ENCODE data around the gene S100B.

The S100B gene

GRCh38 chr21:46597896-46598343, 7.0 kb downstream of the S100B start:
- H3K9ac ChIP-seq (ENCODE audit: low read depth, low read length, poor library complexity) = no peak overlapping the region
- H2AFZ ChIP-seq (ENCODE audit: low read length) = no peak overlapping the region
- no peak overlapping the region for H3K14ac ChIP-seq (ENCODE audit: low read length)
- peak overlapping the region; percentile 33 for H2BK12ac ChIP-seq (ENCODE audit: low read length)
- H2BK15ac ChIP-seq (ENCODE audit: low read length) = peak overlapping the region; percentile 60
- H3K27me3 ChIP-seq (ENCODE audit: control insufficient read depth in 3 of 3, insufficient read depth in 3 of 3, low read depth in 1 of 3, low read length in 3 of 3) = no peaks in the 10 kb centered on the region
- no peak overlapping the region for H3K4me2 ChIP-seq (ENCODE audit: insufficient read depth, low read length, poor library complexity, severe bottlenecking)
- H3K4me1 ChIP-seq (ENCODE audit: control insufficient read depth in 2 of 2, insufficient read depth in 1 of 2, low read depth in 1 of 2, low read length in 2 of 2) = peaks cover 10 to 34% of the 10 kb centered on the region in 2 donors
- H2BK120ac ChIP-seq (ENCODE audit: low read depth, low read length) = no peak overlapping the region
- peak overlapping the region; percentile 91 for H2AK5ac ChIP-seq (ENCODE audit: low read depth, low read length)
- no CpG with 5 or more reads among the region's 20 CpGs for whole genome bisulfite sequencing, 2 donors (ENCODE audit: extremely low coverage in 2 of 2, insufficient read length in 2 of 2, insufficient replicate concordance in 1 of 2)
- no peaks in the 10 kb centered on the region for H3K79me1 ChIP-seq (ENCODE audit: low read depth, low read length)
- no peak overlapping the region for H3K4me3 ChIP-seq (ENCODE audit: low read length in 2 of 2)
- H3K27ac ChIP-seq (replicated peaks; ENCODE audit: low read length) = no peak overlapping the region
- no peak overlapping the region for H2BK5ac ChIP-seq (ENCODE audit: low read length)
- H4K91ac ChIP-seq (ENCODE audit: low read depth, low read length, poor library complexity) = no peak overlapping the region
- no peak for DNase-seq (ENCODE audit: low spot score)
- no peak overlapping the region for H4K8ac ChIP-seq (ENCODE audit: low read depth, low read length)
- H3K4ac ChIP-seq (ENCODE audit: low read length) = no peak overlapping the region
- peaks cover 2 to 31% of the 10 kb centered on the region in 2 donors for H3K9me3 ChIP-seq (replicated peaks in 1 of 2; ENCODE audit: control insufficient read depth in 2 of 2, insufficient read depth in 1 of 2, low read depth in 1 of 2, low read length in 2 of 2)
- peak overlapping the region; percentile 75 for H3K18ac ChIP-seq (ENCODE audit: low read length)
- no peak overlapping the region for H3K23ac ChIP-seq (ENCODE audit: low read depth, low read length, poor library complexity)
- no peaks in the 10 kb centered on the region for H3K36me3 ChIP-seq (replicated peaks in 1 of 2; ENCODE audit: control insufficient read depth in 2 of 2, insufficient read depth in 2 of 2, low read length in 2 of 2)

GRCh38 chr21:46597031-46597430, 7.9 kb downstream of the S100B start:
- no CpG with 5 or more reads among the region's 8 CpGs for WGBS, 2 donors (ENCODE audit: extremely low coverage in 2 of 2, insufficient read length in 2 of 2, insufficient replicate concordance in 1 of 2)
- no peak overlapping the region for H3K4ac ChIP-seq (ENCODE audit: low read length)
- no peak overlapping the region for H3K4me3 ChIP-seq (ENCODE audit: low read length in 2 of 2)
- H4K8ac ChIP-seq (ENCODE audit: low read depth, low read length) = no peak overlapping the region
- H2BK15ac ChIP-seq (ENCODE audit: low read length) = peak overlapping the region; percentile 60
- no peak overlapping the region for H3K14ac ChIP-seq (ENCODE audit: low read length)
- H3K9ac ChIP-seq (ENCODE audit: low read depth, low read length, poor library complexity) = no peak overlapping the region
- H3K4me1 ChIP-seq (ENCODE audit: control insufficient read depth in 2 of 2, insufficient read depth in 1 of 2, low read depth in 1 of 2, low read length in 2 of 2) = peaks cover 6 to 25% of the 10 kb centered on the region in 2 donors
- no peak overlapping the region for H2BK12ac ChIP-seq (ENCODE audit: low read length)
- no peak overlapping the region for H3K18ac ChIP-seq (ENCODE audit: low read length)
- no peak overlapping the region for H2AFZ ChIP-seq (ENCODE audit: low read length)
- H2AK5ac ChIP-seq (ENCODE audit: low read depth, low read length) = peak overlapping the region; percentile 91
- H3K23ac ChIP-seq (ENCODE audit: low read depth, low read length, poor library complexity) = no peak overlapping the region
- H2BK5ac ChIP-seq (ENCODE audit: low read length) = no peak overlapping the region
- no peaks in the 10 kb centered on the region for H3K79me1 ChIP-seq (ENCODE audit: low read depth, low read length)
- H3K9me3 ChIP-seq (replicated peaks in 1 of 2; ENCODE audit: control insufficient read depth in 2 of 2, insufficient read depth in 1 of 2, low read depth in 1 of 2, low read length in 2 of 2) = peaks cover 2 to 38% of the 10 kb centered on the region in 2 donors
- no peaks in the 10 kb centered on the region for H3K27me3 ChIP-seq (ENCODE audit: control insufficient read depth in 3 of 3, insufficient read depth in 3 of 3, low read depth in 1 of 3, low read length in 3 of 3)
- no peak overlapping the region for H3K27ac ChIP-seq (replicated peaks; ENCODE audit: low read length)
- H3K4me2 ChIP-seq (ENCODE audit: insufficient read depth, low read length, poor library complexity, severe bottlenecking) = no peak overlapping the region
- H2BK120ac ChIP-seq (ENCODE audit: low read depth, low read length) = peak overlapping the region; percentile 47
- H3K36me3 ChIP-seq (replicated peaks in 1 of 2; ENCODE audit: control insufficient read depth in 2 of 2, insufficient read depth in 2 of 2, low read length in 2 of 2) = no peaks in the 10 kb centered on the region
- DNase-seq (ENCODE audit: low spot score) = no peak
- no peak overlapping the region for H4K91ac ChIP-seq (ENCODE audit: low read depth, low read length, poor library complexity)

GRCh38 chr21:46596201-46596600, 8.7 kb downstream of the S100B start:
- Histone ChIP-seq H3K9me3 (replicated peaks in 1 of 2; ENCODE audit: control insufficient read depth in 2 of 2, insufficient read depth in 1 of 2, low read depth in 1 of 2, low read length in 2 of 2) (peaks cover 2 to 45% of the 10 kb centered on the region in 2 donors), H2AK5ac (ENCODE audit: low read depth, low read length) (no peak overlapping the region), H3K18ac (ENCODE audit: low read length) (peak overlapping the region; percentile 50), H3K23ac (ENCODE audit: low read depth, low read length, poor library complexity) (no peak overlapping the region), H3K27ac (replicated peaks; ENCODE audit: low read length) (no peak overlapping the region), H3K4ac (ENCODE audit: low read length) (no peak overlapping the region), H3K4me2 (ENCODE audit: insufficient read depth, low read length, poor library complexity, severe bottlenecking) (no peak overlapping the region), H4K91ac (ENCODE audit: low read depth, low read length, poor library complexity) (no peak overlapping the region), H3K36me3 (replicated peaks in 1 of 2; ENCODE audit: control insufficient read depth in 2 of 2, insufficient read depth in 2 of 2, low read length in 2 of 2) (no peaks in the 10 kb centered on the region), H3K79me1 (ENCODE audit: low read depth, low read length) (no peaks in the 10 kb centered on the region), H2BK15ac (ENCODE audit: low read length) (no peak overlapping the region), H3K4me3 (ENCODE audit: low read length in 2 of 2) (no peak overlapping the region), H2BK5ac (ENCODE audit: low read length) (no peak overlapping the region), H4K8ac (ENCODE audit: low read depth, low read length) (no peak overlapping the region), H3K9ac (ENCODE audit: low read depth, low read length, poor library complexity) (no peak overlapping the region), H3K27me3 (ENCODE audit: control insufficient read depth in 3 of 3, insufficient read depth in 3 of 3, low read depth in 1 of 3, low read length in 3 of 3) (no peaks in the 10 kb centered on the region), H2BK12ac (ENCODE audit: low read length) (no peak overlapping the region), H3K14ac (ENCODE audit: low read length) (no peak overlapping the region), H2AFZ (ENCODE audit: low read length) (no peak overlapping the region), H2BK120ac (ENCODE audit: low read depth, low read length) (no peak overlapping the region), H3K4me1 (ENCODE audit: control insufficient read depth in 2 of 2, insufficient read depth in 1 of 2, low read depth in 1 of 2, low read length in 2 of 2) (peaks cover 6 to 24% of the 10 kb centered on the region in 2 donors)
- no CpG with 5 or more reads among the region's 1 CpG for WGBS, 2 donors (ENCODE audit: extremely low coverage in 2 of 2, insufficient read length in 2 of 2, insufficient replicate concordance in 1 of 2)
- no peak for DNase-seq (ENCODE audit: low spot score)

GRCh38 chr21:46594276-46594675, 10.6 kb downstream of the S100B start:
- Histone ChIP-seq H3K27me3 (ENCODE audit: control insufficient read depth in 3 of 3, insufficient read depth in 3 of 3, low read depth in 1 of 3, low read length in 3 of 3) (no peaks in the 10 kb centered on the region), H2BK12ac (ENCODE audit: low read length) (no peak overlapping the region), H3K4me1 (ENCODE audit: control insufficient read depth in 2 of 2, insufficient read depth in 1 of 2, low read depth in 1 of 2, low read length in 2 of 2) (peaks cover 5 to 8% of the 10 kb centered on the region in 2 donors), H3K18ac (ENCODE audit: low read length) (no peak overlapping the region), H3K79me1 (ENCODE audit: low read depth, low read length) (no peaks in the 10 kb centered on the region), H2AK5ac (ENCODE audit: low read depth, low read length) (no peak overlapping the region), H3K14ac (ENCODE audit: low read length) (no peak overlapping the region), H2BK5ac (ENCODE audit: low read length) (no peak overlapping the region), H2AFZ (ENCODE audit: low read length) (no peak overlapping the region), H2BK120ac (ENCODE audit: low read depth, low read length) (no peak overlapping the region), H2BK15ac (ENCODE audit: low read length) (no peak overlapping the region), H4K91ac (ENCODE audit: low read depth, low read length, poor library complexity) (no peak overlapping the region), H3K4me2 (ENCODE audit: insufficient read depth, low read length, poor library complexity, severe bottlenecking) (no peak overlapping the region), H3K23ac (ENCODE audit: low read depth, low read length, poor library complexity) (no peak overlapping the region), H3K4ac (ENCODE audit: low read length) (no peak overlapping the region), H3K36me3 (replicated peaks in 1 of 2; ENCODE audit: control insufficient read depth in 2 of 2, insufficient read depth in 2 of 2, low read length in 2 of 2) (no peaks in the 10 kb centered on the region), H3K9me3 (replicated peaks in 1 of 2; ENCODE audit: control insufficient read depth in 2 of 2, insufficient read depth in 1 of 2, low read depth in 1 of 2, low read length in 2 of 2) (peaks cover 2 to 53% of the 10 kb centered on the region in 2 donors), H3K4me3 (ENCODE audit: low read length in 2 of 2) (peak overlapping the region in 1 of 2 donors; percentile 69), H3K9ac (ENCODE audit: low read depth, low read length, poor library complexity) (no peak overlapping the region), H4K8ac (ENCODE audit: low read depth, low read length) (no peak overlapping the region), H3K27ac (replicated peaks; ENCODE audit: low read length) (no peak overlapping the region)
- DNase-seq (ENCODE audit: low spot score) = no peak
- no CpG with 5 or more reads among the region's 8 CpGs for WGBS, 2 donors (ENCODE audit: extremely low coverage in 2 of 2, insufficient read length in 2 of 2, insufficient replicate concordance in 1 of 2)

Measured in neuronal stem cell (in vitro differentiated cells).